ENCODE results near the gene ERCC3.
A peak's percentile ranks its signal among the peaks of the same experiment; 100 is the strongest.

The ERCC3 gene

GRCh38 chr2:127293748-127294562 is at the start of gene ERCC3:
TSS of gene ERCC3 (minus strand) at chr2:127294144. CDS start at chr2:127294081, 63 bp downstream.
- peak; percentile 87 for DNase-seq

GRCh38 chr2:127343277-127343676 is 49.3 kb upstream of the ERCC3 start:
- no peak for DNase-seq

GRCh38 chr2:127342101-127342500 is 48.2 kb upstream of the ERCC3 start:
- no peak for DNase-seq

GRCh38 chr2:127332335-127332734 is 38.4 kb upstream of the ERCC3 start:
- no peak for DNase-seq

- DNase-seq, result no peak
These were observed 36.8 kb upstream of the ERCC3 start for GRCh38 chr2:127330753-127331152.

GRCh38 chr2:127326289-127326945 is 32.5 kb upstream of the ERCC3 start:
- no peak for DNase-seq

- DNase-seq, result no peak
These were observed 30.7 kb upstream of the ERCC3 start for GRCh38 chr2:127324635-127325034.

- DNase-seq, result no peak
These were observed 27.4 kb upstream of the ERCC3 start for GRCh38 chr2:127321303-127321702.

- DNase-seq, result no peak
These were observed 26.8 kb upstream of the ERCC3 start for GRCh38 chr2:127320586-127321275.

- no peak for DNase-seq
These were observed 26.1 kb upstream of the ERCC3 start for GRCh38 chr2:127320067-127320466.

GRCh38 chr2:127314193-127314988 is 20.4 kb upstream of the ERCC3 start:
- no peak for DNase-seq

GRCh38 chr2:127313406-127313805 is 19.5 kb upstream of the ERCC3 start:
- no peak for DNase-seq

GRCh38 chr2:127310980-127311379 is 17.0 kb upstream of the ERCC3 start:
- DNase-seq, result no peak

GRCh38 chr2:127309468-127309867 is 15.5 kb upstream of the ERCC3 start:
- DNase-seq, result no peak

- no peak for DNase-seq
These were observed 14.7 kb upstream of the ERCC3 start for GRCh38 chr2:127308586-127309138.

- DNase-seq, result no peak
These were observed 12.1 kb upstream of the ERCC3 start for GRCh38 chr2:127305990-127306585.

- DNase-seq, result no peak
These were observed 8.2 kb upstream of the ERCC3 start for GRCh38 chr2:127302168-127302567.

GRCh38 chr2:127293386-127293747 is 577 bp downstream of the ERCC3 start:
- DNase-seq, result no peak

GRCh38 chr2:127288274-127288673 is 5.7 kb downstream of the ERCC3 start:
- no peak for DNase-seq

GRCh38 chr2:127283275-127283674 is 10.7 kb downstream of the ERCC3 start:
- no peak for DNase-seq

- DNase-seq, result no peak
These were observed 13.3 kb downstream of the ERCC3 start for GRCh38 chr2:127280693-127281092.

- no peak for DNase-seq
These were observed 14.2 kb downstream of the ERCC3 start for GRCh38 chr2:127279781-127280180.

Measured in stimulated activated CD4-positive, alpha-beta T cell treated with anti-CD3 and anti-CD28 coated beads, Interleukin-4, amount 100 ng/mL, for 24 hours (primary cell).